B cell (primary cell): Measurements from ENCODE around the gene MC2R. TPM values are rescaled to one million over a fixed set of nuclear protein-coding genes. Genes with fewer than 3 reads are reported as not detected.

Source experiments
- ATAC-seq: fragments of 200-7000 bp; cut with Tn5 transposase; one replicate; pipeline ENCODE4 v1.10.0; 2021; ENCODE audit warnings: low read depth, mild to moderate bottlenecking, moderate number of reproducible peaks, moderate library complexity
- CTCF ChIA-PET: fragments of 350-600 bp; sonication (Branson Sonifier 250); formaldehyde crosslinking; loops from one replicate; lab custom pipeline; 2021; ENCODE audit warnings: antibody characterized with exemption, inconsistent platforms; lab: Charles Lee
- POLR2A ChIA-PET: fragments of 350-600 bp; sonication (Branson Sonifier 250); formaldehyde crosslinking; loops from one replicate; lab custom pipeline; 2021; ENCODE audit warnings: antibody characterized with exemption; lab: Charles Lee
- DNase-seq: peaks from one replicate; pipeline ENCODE4 v3.0.0; 2013
- H2AFZ ChIP-seq: 2 replicates; pipeline ENCODE4 v1.6.1; 2012; ENCODE audit warnings: mild to moderate bottlenecking, low read depth, low read length; ENCODE audit not compliant: insufficient read depth, poor library complexity, severe bottlenecking
- H3K27ac ChIP-seq, 2 donors: 1 replicate in 1 of 2; 2 replicates in 1 of 2; pipeline ENCODE4 v1.5.1; 2012 to 2013; ENCODE audit warnings: low read length in 2 of 2, mild to moderate bottlenecking in 2 of 2, moderate library complexity in 1 of 2
- H3K27me3 ChIP-seq, 4 experiments: fragments of 200-600 bp in 1 of 4; sonication (generic) in 1 of 4; replicated peaks in 1 of 4; 1 replicate in 2 of 4; 2 replicates in 2 of 4; pipeline versions ENCODE4 v1.6.1 to v1.7.0; 2013 to 2016; ENCODE audit warnings: low read length in 3 of 4, mild to moderate bottlenecking in 2 of 4, mixed read lengths in 1 of 4, moderate library complexity in 1 of 4; ENCODE audit not compliant: insufficient read depth in 4 of 4, control insufficient read depth in 3 of 4; ENCODE audit errors: control extremely low read depth in 1 of 4
- H3K36me3 ChIP-seq, 2 experiments: replicated peaks in 1 of 2; 1 replicate in 1 of 2; 2 replicates in 1 of 2; pipeline versions ENCODE4 v1.6.1 to v1.7.1; 2013; ENCODE audit warnings: low read length in 1 of 2; ENCODE audit not compliant: insufficient read depth in 2 of 2, control insufficient read depth in 1 of 2; ENCODE audit errors: control extremely low read depth in 1 of 2, extremely low read depth in 1 of 2
- H3K4me1 ChIP-seq, 2 donors: fragments of 200-600 bp in 1 of 2; sonication (generic) in 1 of 2; 1 replicate in 1 of 2; 2 replicates in 1 of 2; pipeline versions ENCODE4 v1.5.1 to v1.6.1; 2013 to 2017; ENCODE audit warnings: low read length in 2 of 2; ENCODE audit not compliant: control insufficient read depth in 2 of 2, insufficient read depth in 2 of 2
- H3K4me2 ChIP-seq: replicated peaks from 2 replicates; pipeline ENCODE3; 2012; ENCODE audit warnings: mild to moderate bottlenecking, low read depth, low read length; ENCODE audit not compliant: poor library complexity, severe bottlenecking
- H3K4me3 ChIP-seq, 5 experiments: fragments of 200-600 bp in 1 of 5; sonication (generic) in 1 of 5; 1 replicate in 3 of 5; 2 replicates in 2 of 5; pipeline versions ENCODE4 v1.5.1 to v1.7.0; 2011 to 2016; ENCODE audit warnings: low read length in 4 of 5, mild to moderate bottlenecking in 4 of 5, low read depth in 2 of 5, control low read depth in 1 of 5, moderate library complexity in 1 of 5; ENCODE audit not compliant: insufficient read depth in 1 of 5; ENCODE audit errors: control extremely low read depth in 1 of 5, extremely low read depth in 1 of 5
- H3K79me2 ChIP-seq: fragments of 200-600 bp; sonication (generic); one replicate; pipeline ENCODE4 v1.6.0; 2016; ENCODE audit warnings: low read length; ENCODE audit not compliant: control insufficient read depth, insufficient read depth
- H3K9ac ChIP-seq: fragments of 200-600 bp; sonication (generic); 2 replicates; pipeline ENCODE4 v1.6.1; 2017; ENCODE audit warnings: mild to moderate bottlenecking, low read length, moderate library complexity
- H3K9me3 ChIP-seq, 3 donors: one replicate each; pipeline versions ENCODE4 v1.6.1 to v1.7.1; 2013; ENCODE audit warnings: low read length in 2 of 3; ENCODE audit not compliant: control insufficient read depth in 2 of 3, insufficient read depth in 1 of 3; ENCODE audit errors: control extremely low read depth in 1 of 3
- H4K20me1 ChIP-seq: 2 replicates; pipeline ENCODE4 v1.6.0; 2012; ENCODE audit warnings: mild to moderate bottlenecking, low read length; ENCODE audit not compliant: insufficient read depth, control insufficient read depth, poor library complexity, severe bottlenecking
- H3K27ac Mint-ChIP-seq: one replicate; pipeline ENCODE4 v1.8.0; 2021; ENCODE audit warnings: mixed read lengths
- H3K27me3 Mint-ChIP-seq: one replicate; pipeline ENCODE4 v1.8.0; 2021; ENCODE audit warnings: mixed read lengths
- H3K4me1 Mint-ChIP-seq: one replicate; pipeline ENCODE4 v1.8.0; 2021; ENCODE audit warnings: mixed read lengths
- H3K4me3 Mint-ChIP-seq: one replicate; pipeline ENCODE4 v1.8.0; 2021; ENCODE audit warnings: mixed read lengths
- H3K9me3 Mint-ChIP-seq: one replicate; pipeline ENCODE4 v1.8.0; 2022; ENCODE audit warnings: mixed read lengths; ENCODE audit not compliant: insufficient read depth
- EZH2 ChIP-seq: IDR thresholded peaks from 2 replicates; pipeline ENCODE4 v1.6.1; 2012; ENCODE audit warnings: borderline replicate concordance, low read depth, mild to moderate bottlenecking, moderate library complexity, low read length; ENCODE audit not compliant: insufficient read depth, poor library complexity, severe bottlenecking
- WGBS: methylation state at CpG from one replicate; pipeline ENCODE4 v1.1.5; 2013; ENCODE audit warnings: missing lambda C conversion rate; ENCODE audit not compliant: insufficient coverage; 5-methylcytosine and 5-hydroxymethylcytosine counted together
- intact Hi-C: fragments of 100-400 bp; cut with micrococcal nuclease; formaldehyde crosslinking; loops from one replicate; pipeline ENCODE4 v1.10.0; 2022
- polyA plus RNA-seq: library from polyadenylated mRNA; depleted of rRNA; stranded (reverse); fragments of >200 nt; gene quantifications from 2 replicates; pipeline ENCODE4 v1.2.3, GENCODE V29; 2012
- total RNA-seq, 2 donors: library from RNA; stranded (reverse); fragments of 120-200 nt in 1 of 2; gene quantifications; 1 replicate in 1 of 2; 2 replicates in 1 of 2; pipeline versions ENCODE4 v1.2.3 to v1.2.4, GENCODE V29; 2013 to 2022
- TF ChIP-seq, protein P1 (sequence below): fragments of 200-600 bp; IDR thresholded peaks from one replicate; pipeline ENCODE4 v1.8.0; 2022; ENCODE audit warnings: antibody characterized with exemption, mild to moderate bottlenecking

The MC2R gene
- total and polyA plus RNA-seq, 2 donors (not counting 1 experiment from before 2014, with no cell fraction given): not detected

DNA sequence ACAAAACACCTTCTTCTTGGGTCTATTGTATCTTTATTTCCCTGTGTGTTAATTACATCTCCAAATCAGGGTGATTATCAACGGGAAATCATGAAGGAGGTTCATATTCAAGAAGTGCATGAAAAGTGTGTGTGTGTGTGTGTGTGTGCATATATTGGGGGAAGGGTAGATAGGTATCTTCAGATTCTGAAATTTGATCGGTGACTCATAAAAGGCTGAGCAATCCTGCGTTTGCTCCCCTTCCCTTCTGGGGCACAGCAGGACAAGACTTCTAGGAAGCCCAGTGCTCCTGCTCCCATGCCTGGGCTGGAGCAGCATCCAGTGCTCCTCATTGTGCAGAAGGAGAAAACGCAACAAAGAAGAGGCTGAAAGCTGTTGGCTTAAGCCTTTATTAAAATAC, 65.5 kb downstream of the MC2R start:
- Histone ChIP-seq H3K4me3 (no peak overlapping the region), H2AFZ (no peak overlapping the region), H3K9me3 (peaks cover 0 to 23% (median 10%) of the 10 kb centered on the region in 3 donors), H3K4me1 (no peaks in the 10 kb centered on the region), H3K79me2 (no peaks in the 10 kb centered on the region), H3K27ac (no peak overlapping the region), H3K36me3 (no peaks in the 10 kb centered on the region), H3K9ac (no peak overlapping the region), H3K4me2 (no peak overlapping the region), H4K20me1 (no peaks in the 10 kb centered on the region), H3K27me3 (no peaks in the 10 kb centered on the region)
- TF ChIP-seq, protein P1, sequence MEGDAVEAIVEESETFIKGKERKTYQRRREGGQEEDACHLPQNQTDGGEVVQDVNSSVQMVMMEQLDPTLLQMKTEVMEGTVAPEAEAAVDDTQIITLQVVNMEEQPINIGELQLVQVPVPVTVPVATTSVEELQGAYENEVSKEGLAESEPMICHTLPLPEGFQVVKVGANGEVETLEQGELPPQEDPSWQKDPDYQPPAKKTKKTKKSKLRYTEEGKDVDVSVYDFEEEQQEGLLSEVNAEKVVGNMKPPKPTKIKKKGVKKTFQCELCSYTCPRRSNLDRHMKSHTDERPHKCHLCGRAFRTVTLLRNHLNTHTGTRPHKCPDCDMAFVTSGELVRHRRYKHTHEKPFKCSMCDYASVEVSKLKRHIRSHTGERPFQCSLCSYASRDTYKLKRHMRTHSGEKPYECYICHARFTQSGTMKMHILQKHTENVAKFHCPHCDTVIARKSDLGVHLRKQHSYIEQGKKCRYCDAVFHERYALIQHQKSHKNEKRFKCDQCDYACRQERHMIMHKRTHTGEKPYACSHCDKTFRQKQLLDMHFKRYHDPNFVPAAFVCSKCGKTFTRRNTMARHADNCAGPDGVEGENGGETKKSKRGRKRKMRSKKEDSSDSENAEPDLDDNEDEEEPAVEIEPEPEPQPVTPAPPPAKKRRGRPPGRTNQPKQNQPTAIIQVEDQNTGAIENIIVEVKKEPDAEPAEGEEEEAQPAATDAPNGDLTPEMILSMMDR: no peak
- TF ChIP-seq EZH2: no peak
- no peak for DNase-seq
- ChIA-PET CTCF (no interaction called here), POLR2A (no interaction called here)
- no peaks in the 10 kb centered on the region for H3K4me1 Mint-ChIP-seq
- no peak overlapping the region for H3K4me3 Mint-ChIP-seq
- ATAC-seq: no peak
- no peak overlapping the region for H3K27ac Mint-ChIP-seq
- peaks cover 4% of the 10 kb centered on the region for H3K27me3 Mint-ChIP-seq
- WGBS: 94% methylated on average over 3 of the region's 4 CpGs
- H3K9me3 Mint-ChIP-seq: peaks cover 7% of the 10 kb centered on the region
- intact Hi-C loops: no loop called here

GRCh38 chr18:13836559-13836958, 78.8 kb downstream of the MC2R start:
- ChIA-PET POLR2A (no interaction called here), CTCF (no interaction called here)
- WGBS: 98% methylated on average over 22 of the region's 22 CpGs
- ATAC-seq (no peak), DNase-seq (no peak)
- H3K4me3 Mint-ChIP-seq: no peak overlapping the region
- Histone ChIP-seq H3K36me3 (no peaks in the 10 kb centered on the region), H3K4me3 (no peak overlapping the region), H3K27me3 (no peaks in the 10 kb centered on the region), H3K4me2 (no peak overlapping the region), H3K27ac (no peak overlapping the region), H3K4me1 (no peaks in the 10 kb centered on the region), H3K9me3 (peaks cover 0 to 6% (median 0%) of the 10 kb centered on the region in 3 donors), H3K9ac (no peak overlapping the region), H3K79me2 (no peaks in the 10 kb centered on the region), H2AFZ (no peak overlapping the region), H4K20me1 (no peaks in the 10 kb centered on the region)
- TF ChIP-seq, protein P1: no peak
- TF ChIP-seq EZH2: no peak
- H3K27ac Mint-ChIP-seq: no peak overlapping the region
- H3K9me3 Mint-ChIP-seq: no peaks in the 10 kb centered on the region
- no peaks in the 10 kb centered on the region for H3K4me1 Mint-ChIP-seq
- H3K27me3 Mint-ChIP-seq: peaks cover 32% of the 10 kb centered on the region
- intact Hi-C loops: no loop called here
